NCI-H1105 treated with DMSO at 0.1 percent for 48 hours (cell line): ENCODE measurements around the gene MAGEA9B.
"Not testable (repeated sequence)": the region's sequence is repeated elsewhere in the genome, so short reads cannot be mapped to it uniquely, and the experiment has no call there.

Experiments
- DNase-seq: peaks from one replicate; lab custom pipeline; 2025; lab: John Stamatoyannopoulos, UW

Gene MAGEA9B

GRCh38 chrX:149587359-149587758, at the start of gene MAGEA9B:
Gene MAGEA9B (minus strand): TSS chrX:149587459. CDS start chrX:149583179, 4,280 bp downstream.
- DNase-seq: not testable (repeated sequence)

- no peak for DNase-seq
Measured at GRCh38 chrX:149633511-149633910, 46.3 kb upstream of the MAGEA9B start.

- DNase-seq: peak; percentile 82
Measured at GRCh38 chrX:149631234-149632165, 44.2 kb upstream of the MAGEA9B start, which contains the start of gene TMEM185A. Gene TMEM185A (minus strand): TSS chrX:149631792. CDS start chrX:149631580, 212 bp downstream.

- DNase-seq: peak; percentile 19
Measured at GRCh38 chrX:149630681-149631233, 43.5 kb upstream of the MAGEA9B start.

- DNase-seq: no peak
Measured at GRCh38 chrX:149629730-149630387, 42.6 kb upstream of the MAGEA9B start.

- no peak for DNase-seq
Measured at GRCh38 chrX:149628768-149629167, 41.5 kb upstream of the MAGEA9B start.

- peak; percentile 46 for DNase-seq
Measured at GRCh38 chrX:149628280-149628679, 41.0 kb upstream of the MAGEA9B start.

- not testable (repeated sequence) for DNase-seq
Measured at GRCh38 chrX:149626829-149627228, 39.6 kb upstream of the MAGEA9B start.

- DNase-seq: not testable (repeated sequence)
Measured at GRCh38 chrX:149619662-149620061, 32.4 kb upstream of the MAGEA9B start.

- DNase-seq: no peak
Measured at GRCh38 chrX:149618871-149619270, 31.6 kb upstream of the MAGEA9B start.

- no peak for DNase-seq
Measured at GRCh38 chrX:149611623-149612175, 24.4 kb upstream of the MAGEA9B start.

- no peak for DNase-seq
Measured at GRCh38 chrX:149610511-149610910, 23.3 kb upstream of the MAGEA9B start.

- DNase-seq: no peak
Measured at GRCh38 chrX:149607699-149608098, 20.4 kb upstream of the MAGEA9B start.

- DNase-seq: not testable (repeated sequence)
Measured at GRCh38 chrX:149605248-149605885, 18.1 kb upstream of the MAGEA9B start.

- DNase-seq: not testable (repeated sequence)
Measured at GRCh38 chrX:149598603-149599002, 11.3 kb upstream of the MAGEA9B start.

- DNase-seq: not testable (repeated sequence)
Measured at GRCh38 chrX:149595943-149596342, 8.7 kb upstream of the MAGEA9B start.

- DNase-seq: not testable (repeated sequence)
Measured at GRCh38 chrX:149595214-149595613, 8.0 kb upstream of the MAGEA9B start, which contains the start of gene HSFX2. Gene HSFX2 (minus strand): TSS chrX:149595314. CDS start chrX:149594700, 614 bp downstream.

- not testable (repeated sequence) for DNase-seq
Measured at GRCh38 chrX:149590993-149591392, 3.7 kb upstream of the MAGEA9B start.

GRCh38 chrX:149585631-149586030, 1.6 kb downstream of the MAGEA9B start:
- DNase-seq: not testable (repeated sequence)

- not testable (repeated sequence) for DNase-seq
Measured at GRCh38 chrX:149573456-149573855, 13.8 kb downstream of the MAGEA9B start.

- no peak for DNase-seq
Measured at GRCh38 chrX:149572743-149573142, 14.5 kb downstream of the MAGEA9B start.
